HG03521 (cell line): Measurements from ENCODE around the gene UBXN4.
"Not testable (repeated sequence)": the region's sequence is repeated elsewhere in the genome, so short reads cannot be mapped to it uniquely, and the experiment has no call there.

Source experiments
- ATAC-seq: cut with Tn5 transposase; IDR thresholded peaks from one replicate; pipeline ENCODE4 v1.9.1; 2021; ENCODE audit warnings: mild to moderate bottlenecking, moderate library complexity; ENCODE audit not compliant: unreplicated experiment

Gene UBXN4

GRCh38 chr2:135800513-135801460 lies 59.1 kb downstream of the UBXN4 start:
- ATAC-seq: no peak

DNA sequence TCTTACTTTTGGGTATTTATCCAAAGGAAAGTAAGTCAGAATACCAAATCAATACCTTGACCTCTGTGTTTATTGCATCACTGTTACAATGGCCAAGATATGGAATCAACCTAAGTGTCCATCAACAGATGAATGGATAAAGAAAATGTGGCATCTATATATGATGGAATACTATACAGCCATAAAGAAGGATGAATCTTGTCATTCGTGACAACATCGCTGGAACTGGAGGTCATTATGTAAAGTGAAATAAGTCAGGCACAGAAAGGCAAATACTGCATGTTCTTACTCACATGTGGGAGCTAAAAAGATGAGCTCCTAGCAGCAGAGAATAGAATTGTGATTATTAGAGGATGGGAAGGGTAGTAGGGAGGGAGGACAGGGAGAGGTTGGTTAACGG lies 60.7 kb downstream of the UBXN4 start:
- ATAC-seq: no peak

- no peak for ATAC-seq
Observed at GRCh38 chr2:135803278-135803677, 61.6 kb downstream of the UBXN4 start.

- not testable (repeated sequence) for ATAC-seq
Observed at GRCh38 chr2:135807874-135808273, 66.2 kb downstream of the UBXN4 start.

- ATAC-seq: no peak
Observed at GRCh38 chr2:135812907-135813511, 71.4 kb downstream of the UBXN4 start.

GRCh38 chr2:135815269-135815668 lies 73.6 kb downstream of the UBXN4 start:
- no peak for ATAC-seq

- no peak for ATAC-seq
Observed at GRCh38 chr2:135817466-135817865, 75.8 kb downstream of the UBXN4 start.

GRCh38 chr2:135817951-135818350 lies 76.3 kb downstream of the UBXN4 start:
- ATAC-seq: no peak

DNA sequence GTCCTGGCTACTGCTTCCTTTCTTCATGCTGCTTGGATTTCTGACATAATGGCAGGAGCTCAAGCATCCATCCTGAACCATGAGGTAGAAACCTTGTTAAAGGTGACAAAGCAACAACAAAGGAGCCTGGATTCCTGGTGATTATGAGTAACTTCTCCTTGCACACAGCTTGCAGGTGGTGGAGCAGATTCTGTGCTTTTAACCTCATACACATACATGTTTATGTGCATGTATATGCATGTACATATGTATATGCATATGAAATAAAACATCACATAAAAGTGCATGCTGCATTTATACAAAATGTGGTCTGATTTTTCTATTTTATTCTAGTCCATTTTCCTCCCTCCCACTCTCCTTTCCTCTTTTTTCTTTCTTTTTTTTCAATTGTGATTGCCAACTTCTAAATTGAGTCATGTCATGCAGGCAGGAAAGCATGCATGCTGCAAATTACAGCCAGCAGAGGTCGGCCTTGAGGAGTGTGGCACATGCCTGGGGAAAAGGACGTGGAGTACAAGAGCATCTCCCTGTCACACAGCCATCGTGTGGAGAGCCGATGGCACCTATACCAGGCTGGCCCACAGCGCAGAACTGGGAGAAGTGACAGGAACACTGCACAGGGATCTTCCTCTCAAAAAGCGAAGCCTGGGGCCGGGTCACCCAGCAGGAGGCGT lies 77.4 kb downstream of the UBXN4 start:
- ATAC-seq: no peak

GRCh38 chr2:135820003-135820618 lies 78.5 kb downstream of the UBXN4 start:
- ATAC-seq: peak; percentile 87

DNA sequence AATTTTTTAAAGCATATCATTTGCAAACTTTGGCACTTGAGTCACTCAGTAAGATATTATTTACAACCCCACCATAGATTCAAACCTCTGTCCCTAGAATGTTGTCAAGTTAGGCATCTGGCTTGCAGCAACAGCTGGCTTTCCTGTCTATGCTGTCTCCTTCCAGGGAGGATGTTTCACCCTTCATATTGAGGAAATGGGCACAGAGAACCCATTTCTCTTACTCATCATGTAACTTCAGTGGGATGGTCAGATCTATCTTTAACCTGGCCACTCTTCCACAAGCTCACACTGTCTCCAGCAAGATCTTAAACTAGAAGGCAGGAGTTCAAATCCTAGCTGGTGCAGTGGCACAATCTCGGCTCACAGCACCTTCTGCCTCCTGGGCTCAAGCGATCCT lies 79.5 kb downstream of the UBXN4 start:
- ATAC-seq: no peak

DNA sequence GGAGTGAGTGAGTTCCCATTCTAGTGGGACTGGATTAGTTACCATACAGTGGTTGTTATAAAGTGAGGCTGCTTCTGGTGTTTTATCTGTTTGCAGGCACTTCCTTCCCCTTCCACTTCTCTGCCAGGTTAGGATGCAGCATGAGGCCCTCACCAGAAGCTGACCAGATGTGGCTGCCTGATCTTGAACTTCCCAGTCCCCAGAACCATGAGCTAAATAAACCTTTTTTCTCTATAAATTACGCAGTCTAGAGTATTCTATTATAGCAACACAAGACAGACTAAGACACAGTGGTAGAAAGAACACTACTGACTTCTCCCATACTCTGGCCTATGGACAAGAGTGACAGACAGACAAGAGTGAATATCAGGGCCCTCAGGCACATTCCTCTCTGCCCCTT lies 81.2 kb downstream of the UBXN4 start:
- no peak for ATAC-seq

DNA sequence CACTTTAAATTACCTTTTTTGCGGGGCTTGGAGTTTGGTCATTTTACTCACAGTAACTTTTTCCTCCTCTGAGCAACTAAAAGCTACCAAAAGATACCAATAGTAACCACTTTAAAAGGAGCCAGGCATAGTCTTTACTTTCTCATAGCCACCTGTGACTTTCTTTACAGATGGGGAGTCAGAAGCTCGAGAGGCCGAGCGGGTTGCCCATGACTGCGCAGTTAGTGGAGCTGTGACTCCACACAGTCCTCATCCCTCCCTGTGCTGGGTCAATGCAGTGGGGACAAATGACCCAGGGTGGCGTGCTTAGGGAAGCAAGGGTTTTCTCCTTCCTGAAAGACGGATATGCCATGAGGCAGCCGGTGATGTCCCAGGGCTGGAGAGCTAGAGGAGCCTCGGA lies 83.5 kb downstream of the UBXN4 start:
- no peak for ATAC-seq

DNA sequence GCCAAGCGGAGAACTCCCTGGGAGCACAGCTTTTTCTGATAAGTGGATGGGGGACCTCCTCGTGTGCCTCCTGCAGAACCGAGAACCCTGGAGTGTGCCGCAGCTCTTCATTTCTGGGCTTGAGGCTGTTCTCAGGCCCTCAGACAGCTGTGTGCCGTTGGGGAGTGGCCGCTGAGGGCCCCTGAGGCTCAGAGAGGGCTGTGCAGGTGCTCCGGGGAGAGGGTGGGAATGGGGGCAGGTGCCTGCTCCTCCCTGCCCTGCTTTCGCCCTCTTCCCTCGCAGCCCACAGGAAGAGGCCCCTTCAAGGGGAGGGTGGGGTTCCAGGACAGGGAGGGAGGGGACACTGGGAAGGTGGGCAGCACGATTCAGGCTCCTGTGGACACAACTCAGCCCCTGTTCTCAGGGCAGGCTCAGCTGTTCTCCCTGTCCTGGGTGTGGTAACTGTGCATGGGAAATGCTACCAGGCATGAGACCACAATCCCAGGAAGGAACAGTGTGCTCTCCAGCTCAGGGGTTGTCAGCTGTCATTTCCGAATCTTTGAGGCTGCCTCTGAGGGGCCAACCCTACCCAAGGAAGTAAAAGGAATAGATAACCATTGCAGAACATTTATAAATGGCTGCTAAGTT lies 84.0 kb downstream of the UBXN4 start:
- no peak for ATAC-seq

DNA sequence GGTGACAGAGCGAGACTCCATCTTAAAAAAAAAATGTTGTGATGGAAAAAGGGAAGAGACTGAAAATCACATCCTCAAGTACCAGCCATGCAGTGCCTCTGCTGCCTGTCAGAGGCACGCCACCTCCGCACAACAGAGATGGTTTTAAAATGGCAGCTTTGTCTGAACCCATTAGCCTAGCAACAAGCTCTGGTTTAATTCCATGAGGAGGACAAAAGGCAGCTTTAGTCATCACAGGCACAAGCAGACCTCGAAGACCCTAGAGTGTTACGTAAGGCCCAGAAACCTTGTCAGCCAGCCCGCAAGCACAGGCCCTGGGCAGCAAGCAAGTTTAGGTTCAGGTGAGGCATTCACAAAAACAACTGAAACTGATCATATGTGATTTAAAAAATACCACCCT lies 84.9 kb downstream of the UBXN4 start:
- ATAC-seq: no peak

DNA sequence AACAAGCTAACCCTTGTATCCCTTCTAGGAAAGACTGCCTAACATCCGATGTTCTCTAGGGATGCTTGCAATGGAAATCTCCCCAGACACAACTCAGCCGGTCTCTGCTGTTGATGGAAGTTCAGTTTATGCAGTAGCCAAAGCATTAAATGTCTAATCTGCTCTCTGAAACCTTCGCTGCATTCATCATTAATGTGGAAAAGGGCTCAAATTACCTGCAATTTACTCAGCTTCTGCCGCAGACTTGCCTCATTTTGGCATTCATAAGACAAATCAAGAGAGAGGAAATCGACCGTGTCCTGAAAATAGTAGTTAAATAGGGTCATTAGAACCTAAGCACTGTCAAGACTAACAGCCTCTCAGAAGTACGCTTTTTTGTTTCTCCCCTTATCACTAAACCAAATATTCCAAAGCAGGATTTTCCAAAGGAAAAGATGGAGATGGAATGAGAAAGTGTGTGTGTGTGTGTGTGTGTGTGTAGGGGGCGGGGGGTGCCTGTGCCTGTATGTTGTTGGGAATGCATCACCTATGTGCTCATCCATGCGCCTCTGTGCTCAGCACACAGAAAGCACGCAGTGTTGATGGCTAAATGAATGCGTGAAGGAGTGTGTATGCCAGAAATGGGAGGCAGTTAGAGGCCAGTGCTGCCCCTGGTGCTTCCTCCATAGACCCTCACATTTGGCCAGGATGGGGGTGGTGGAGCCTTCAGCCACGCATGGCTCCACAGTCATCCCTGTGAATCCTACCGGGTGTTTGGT lies 87.9 kb downstream of the UBXN4 start:
- ATAC-seq: no peak

GRCh38 chr2:135831180-135831812 lies 89.6 kb downstream of the UBXN4 start:
- ATAC-seq: no peak

GRCh38 chr2:135832891-135833290 lies 91.2 kb downstream of the UBXN4 start:
- no peak for ATAC-seq
